Tongue (tissue), 2 donors: ENCODE data around the gene DCANP1. TPM values are rescaled to one million over a fixed set of nuclear protein-coding genes. Genes with fewer than 3 reads are reported as not detected.

ENCODE experiments used
- DNase-seq: peaks from one replicate; pipeline ENCODE4 v3.0.0-alpha.2; 2015
- total RNA-seq: library from RNA; depleted of rRNA; stranded (reverse); fragments of >200 nt; gene quantifications from one replicate; pipeline ENCODE4 v1.2.3, GENCODE V29; 2014

Gene DCANP1
- total RNA-seq, 1 donor from 2014 or later = 0.21 TPM

- DNase-seq = no peak
Observed at GRCh38 chr5:135456238-135457099, 9.3 kb upstream of the DCANP1 start.

DNA sequence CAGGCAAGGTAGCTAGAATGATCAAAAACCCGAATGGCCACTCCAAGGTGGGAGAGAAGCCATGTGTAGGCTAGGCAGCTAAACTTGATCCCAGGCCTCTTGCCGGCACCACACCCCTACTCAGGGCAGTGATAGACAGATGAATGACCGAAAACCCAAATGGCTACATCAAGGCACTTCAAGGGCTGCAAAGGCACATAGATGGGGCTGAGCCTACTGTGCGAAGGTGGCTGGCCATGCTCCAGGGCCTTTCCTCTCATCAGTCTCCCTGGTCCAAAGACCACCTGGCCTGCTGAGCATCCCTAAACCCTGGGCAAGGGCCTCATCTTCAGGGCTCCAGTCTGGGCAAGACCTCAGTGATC is 8.7 kb upstream of the DCANP1 start:
- no peak for DNase-seq

GRCh38 chr5:135454946-135455345 is 7.8 kb upstream of the DCANP1 start:
- no peak for DNase-seq

DNA sequence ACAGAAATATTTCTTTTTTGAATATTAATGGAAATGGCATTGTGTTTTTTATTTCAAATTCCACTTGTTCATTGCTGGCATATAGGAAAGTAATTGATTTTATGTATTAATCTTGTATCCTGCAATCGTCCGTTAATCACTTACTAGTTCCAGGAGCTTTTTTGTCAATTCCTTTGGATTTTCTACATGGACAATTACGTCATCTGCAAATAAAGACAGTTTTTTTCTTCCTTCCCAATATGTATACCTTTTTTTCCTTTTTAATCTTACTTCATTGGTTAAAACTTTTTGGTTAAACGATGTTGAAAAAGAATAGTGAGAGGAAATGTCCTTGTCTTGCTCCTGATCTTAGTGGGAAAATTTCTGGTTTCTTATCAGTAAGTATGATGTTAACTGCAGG is 6.5 kb upstream of the DCANP1 start:
- no peak for DNase-seq

DNA sequence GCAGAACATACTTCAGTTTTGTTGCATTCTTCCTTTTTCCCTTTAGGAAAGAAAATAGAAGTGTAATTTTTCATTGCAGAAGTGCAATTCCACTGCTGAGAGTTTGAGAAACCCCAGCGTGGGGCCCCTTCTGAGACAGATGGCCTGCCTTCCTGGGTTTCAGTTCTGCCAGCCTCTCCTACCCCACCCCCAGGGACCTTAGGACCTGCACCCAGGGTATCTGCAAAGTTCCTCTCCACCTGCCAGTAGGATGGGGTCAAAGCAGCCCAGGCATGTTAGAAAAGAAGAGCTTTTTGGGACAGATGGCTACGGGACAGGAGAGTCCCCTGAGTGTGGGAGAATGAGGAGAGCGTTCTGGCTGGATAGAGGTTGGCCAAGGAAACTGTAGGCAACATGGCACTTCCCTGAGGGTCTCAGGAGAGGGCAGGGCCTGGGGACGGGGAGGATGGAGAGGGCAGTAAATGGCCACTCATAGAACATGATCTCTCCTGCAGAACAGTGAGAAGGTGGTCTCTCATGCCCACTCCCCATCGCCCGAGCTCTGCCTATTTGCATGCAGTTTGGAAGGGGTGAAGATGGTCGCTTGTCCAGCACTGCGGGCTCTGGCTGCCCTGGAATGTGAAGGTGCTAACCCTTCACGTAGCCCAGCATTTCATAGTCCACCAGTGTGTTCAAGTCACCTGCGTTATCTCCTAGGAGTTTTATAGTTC is 5.3 kb upstream of the DCANP1 start, which contains the start of gene TIFAB:
TSS of gene TIFAB (minus strand) at position 31 of the 710 bp plus-strand sequence. CDS start 2,412 bp downstream, outside the sequence.
- no peak for DNase-seq

GRCh38 chr5:135451581-135452320 is 4.6 kb upstream of the DCANP1 start:
- DNase-seq = no peak

DNA sequence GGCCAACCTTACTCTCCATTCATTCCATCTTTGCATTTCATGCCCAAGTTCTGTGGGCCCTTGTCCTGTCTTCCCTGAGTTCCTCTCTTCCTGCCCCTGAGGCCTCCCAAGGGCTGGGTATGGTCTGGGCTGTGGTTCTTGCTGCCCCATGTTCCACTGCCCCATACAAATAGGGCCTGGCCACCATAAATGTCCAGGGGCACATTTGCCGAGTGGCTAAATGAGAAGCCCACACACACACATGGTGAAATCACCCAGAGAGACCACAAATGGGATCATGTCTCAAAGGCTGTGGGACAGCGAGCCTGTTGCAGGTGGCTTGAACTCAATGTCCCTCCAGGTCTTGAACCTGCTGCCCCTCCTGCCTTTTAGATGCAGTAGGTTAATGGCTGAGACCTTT is 3.8 kb upstream of the DCANP1 start:
- no peak for DNase-seq

DNA sequence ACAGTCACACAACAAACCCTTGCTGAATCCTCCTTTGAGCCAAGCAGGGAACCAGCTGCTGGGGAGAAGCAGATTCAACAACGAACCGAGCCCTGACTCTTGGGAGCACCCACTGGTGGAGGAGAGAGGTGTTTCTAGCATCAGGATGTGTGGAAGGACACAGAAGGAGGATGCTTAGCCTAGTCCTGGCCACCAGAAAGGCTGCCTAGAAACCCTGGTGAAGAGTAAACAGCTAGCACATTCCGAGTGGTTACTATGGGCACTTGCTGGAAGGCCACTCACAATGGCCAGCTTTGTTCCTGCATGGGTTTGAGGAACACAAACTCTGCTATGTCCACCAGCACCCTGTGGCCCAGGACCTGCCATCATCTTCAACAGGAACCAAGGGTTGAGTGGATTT is 3.2 kb upstream of the DCANP1 start:
- DNase-seq = no peak

GRCh38 chr5:135449644-135450043 is 2.5 kb upstream of the DCANP1 start:
- DNase-seq = no peak

GRCh38 chr5:135448791-135449507 is 1.8 kb upstream of the DCANP1 start:
- DNase-seq = no peak

- DNase-seq = no peak
Observed at GRCh38 chr5:135448071-135448739, 1.1 kb upstream of the DCANP1 start.

DNA sequence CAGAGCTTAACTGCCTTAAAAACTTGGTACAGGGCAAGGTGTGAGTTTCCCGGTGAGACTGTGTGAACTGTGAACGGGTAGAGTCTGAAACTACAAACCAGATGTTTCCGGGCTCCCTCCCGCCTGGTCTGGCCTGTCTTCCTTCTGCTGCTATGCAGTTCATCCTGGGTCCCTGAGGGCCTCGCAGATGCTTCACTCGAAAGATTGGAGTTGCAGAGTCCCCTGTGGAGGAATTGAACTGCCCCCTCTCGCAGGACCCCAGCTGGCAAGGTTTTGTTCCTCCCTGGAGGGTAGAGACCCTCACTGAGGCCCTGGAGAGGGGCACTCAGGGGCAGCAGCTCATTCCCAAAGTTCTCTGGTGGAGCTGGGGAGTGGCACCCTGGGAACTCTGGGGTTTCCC is 533 bp downstream of the DCANP1 start:
- DNase-seq = peak; percentile 52

- DNase-seq = no peak
Observed at GRCh38 chr5:135446206-135446605, 942 bp downstream of the DCANP1 start.

DNA sequence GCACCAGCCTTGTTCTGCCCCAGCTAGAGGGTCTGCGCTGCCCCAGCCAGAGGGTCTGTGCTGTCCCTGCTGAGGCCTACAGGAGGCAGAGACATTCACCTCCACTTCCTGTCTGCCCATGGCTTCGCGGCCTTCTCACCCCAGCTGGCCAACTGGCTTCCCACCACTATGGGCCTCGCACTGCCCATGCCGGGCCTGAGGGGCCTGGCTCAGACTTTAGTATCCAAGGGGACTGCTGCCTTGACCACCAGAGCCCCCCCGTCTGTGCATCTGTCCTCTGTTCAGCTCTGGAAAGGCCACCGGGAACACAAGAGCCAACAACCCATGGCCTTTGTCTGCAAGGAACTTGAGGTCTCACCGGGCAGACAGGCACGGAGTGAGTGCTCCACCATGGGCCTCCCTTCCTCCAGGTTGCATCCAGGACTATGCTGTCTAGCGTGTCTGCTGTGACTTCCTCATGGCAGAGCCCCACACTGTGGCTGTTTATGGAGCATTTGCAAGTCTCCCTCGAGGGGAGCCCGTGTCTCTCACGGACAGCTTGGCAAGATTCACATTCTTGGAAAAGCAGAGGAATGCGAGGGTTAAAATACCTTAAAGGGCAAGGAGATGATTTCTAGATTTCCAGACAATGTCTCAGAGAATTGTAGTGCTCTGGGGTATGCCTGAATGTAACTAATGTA is 1.7 kb downstream of the DCANP1 start:
- DNase-seq = no peak

DNA sequence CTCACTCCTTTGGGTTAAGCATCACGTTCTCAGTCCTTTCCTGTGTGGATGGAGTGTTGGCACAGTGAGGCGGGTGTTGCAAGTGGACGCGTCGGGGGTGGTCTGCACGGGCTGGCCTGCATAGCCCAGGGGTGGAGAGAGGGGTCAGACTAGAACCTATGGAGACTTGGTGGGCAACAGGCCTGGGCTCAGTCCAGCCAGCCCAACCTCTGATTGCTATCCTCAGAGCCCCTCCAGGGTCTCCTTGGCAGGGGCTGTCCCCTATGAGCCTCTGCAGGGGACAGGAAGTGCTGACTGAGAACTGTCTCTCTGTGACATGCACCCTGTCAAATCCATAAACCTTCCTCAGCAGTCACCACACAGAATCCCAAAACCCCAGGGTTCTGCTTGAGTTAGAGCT is 2.3 kb downstream of the DCANP1 start:
- DNase-seq = no peak

GRCh38 chr5:135444360-135444759 is 2.8 kb downstream of the DCANP1 start:
- no peak for DNase-seq

GRCh38 chr5:135443161-135443960 is 3.8 kb downstream of the DCANP1 start:
- DNase-seq = peak; percentile 79

DNA sequence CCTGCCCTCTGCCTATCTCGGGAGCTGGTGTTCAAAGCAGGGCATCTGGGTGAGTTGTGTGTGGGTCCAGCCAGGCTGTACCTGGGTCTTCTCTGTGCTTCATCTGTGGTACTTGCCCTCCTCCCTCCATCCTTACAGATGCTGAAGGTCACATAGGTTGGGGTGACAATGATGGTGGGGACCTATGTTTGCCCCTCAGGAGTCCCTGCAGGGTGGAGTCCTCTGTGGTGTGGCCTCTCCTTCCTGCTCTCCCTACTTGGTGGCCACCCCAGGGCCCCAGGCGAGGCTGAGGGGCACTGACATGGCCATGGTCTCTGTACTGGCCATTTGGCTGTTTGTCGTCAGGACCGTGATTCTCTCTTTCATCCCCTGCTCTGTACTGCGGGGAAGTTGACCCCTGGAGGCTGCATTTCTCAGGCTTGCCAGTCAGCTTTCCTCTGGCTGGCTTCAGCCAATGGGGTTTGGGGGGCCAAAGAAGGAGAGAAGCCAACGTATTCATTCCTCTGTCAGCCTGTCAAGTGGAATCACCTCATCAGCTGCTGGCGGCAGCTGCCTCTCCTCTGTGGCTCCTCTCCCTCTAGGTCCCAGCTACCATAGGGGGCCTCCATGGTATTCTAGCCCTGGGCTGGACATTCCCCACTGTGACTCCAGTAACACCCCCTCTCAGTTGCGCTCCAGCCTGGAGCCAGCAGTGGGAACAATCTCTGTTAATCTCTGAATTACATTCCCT is 4.6 kb downstream of the DCANP1 start:
- peak; percentile 64 for DNase-seq

- DNase-seq = no peak
Observed at GRCh38 chr5:135441919-135442318, 5.2 kb downstream of the DCANP1 start.
